Neural crest cell (in vitro differentiated cells): Measurements from ENCODE around the gene LAMC1. TPM values are rescaled to one million over a fixed set of nuclear protein-coding genes. Genes with fewer than 3 reads are reported as not detected.

ENCODE experiments used
- DNase-seq: peaks from one replicate; pipeline ENCODE4 v3.0.0; 2021; ENCODE audit warnings: low read depth, mixed read lengths, low spot score
- H3K27ac Mint-ChIP-seq: one replicate; pipeline ENCODE4 v1.8.0; 2021; ENCODE audit warnings: mild to moderate bottlenecking, mixed read lengths; ENCODE audit not compliant: unreplicated experiment
- H3K27me3 Mint-ChIP-seq: 2 replicates; pipeline ENCODE4 v1.8.0; 2021; ENCODE audit warnings: low read depth, mild to moderate bottlenecking, mixed read lengths
- H3K36me3 Mint-ChIP-seq: 2 replicates; pipeline ENCODE4 v1.8.0; 2021; ENCODE audit warnings: low read depth, mild to moderate bottlenecking, mixed read lengths
- H3K4me1 Mint-ChIP-seq: 2 replicates; pipeline ENCODE4 v1.8.0; 2021; ENCODE audit warnings: mixed read lengths
- H3K4me3 Mint-ChIP-seq: one replicate; pipeline ENCODE4 v1.8.0; 2021; ENCODE audit warnings: mild to moderate bottlenecking, mixed read lengths
- H3K9me3 Mint-ChIP-seq: 2 replicates; pipeline ENCODE4 v1.8.0; 2021; ENCODE audit warnings: mixed read lengths
- CTCF ChIP-seq: fragments of 200-600 bp; sonication (generic); conservative IDR thresholded peaks from 2 replicates; pipeline ENCODE4 v1.5.0; 2021; ENCODE audit warnings: antibody characterized with exemption, mild to moderate bottlenecking
- total RNA-seq: library from RNA; stranded (reverse); gene quantifications from 2 replicates; pipeline ENCODE4 v1.2.1, GENCODE V29; 2021

LAMC1 gene
- total RNA-seq, 1 donor from 2014 or later = 82.0 TPM

- TF ChIP-seq CTCF = no peak
- peaks cover 4% of the 10 kb centered on the region for H3K36me3 Mint-ChIP-seq
- no peak overlapping the region for H3K27ac Mint-ChIP-seq
- H3K4me3 Mint-ChIP-seq = no peak overlapping the region
- H3K9me3 Mint-ChIP-seq = no peaks in the 10 kb centered on the region
- no peaks in the 10 kb centered on the region for H3K27me3 Mint-ChIP-seq
- H3K4me1 Mint-ChIP-seq = peaks cover 29% of the 10 kb centered on the region
- no peak for DNase-seq
These were observed 51.0 kb downstream of the LAMC1 start for GRCh38 chr1:183074215-183074614.

GRCh38 chr1:183075861-183076260 is 52.6 kb downstream of the LAMC1 start:
- Mint-ChIP-seq H3K4me3 (no peak overlapping the region), H3K9me3 (no peaks in the 10 kb centered on the region), H3K27ac (no peak overlapping the region), H3K36me3 (peaks cover 4% of the 10 kb centered on the region), H3K4me1 (peaks cover 30% of the 10 kb centered on the region), H3K27me3 (no peaks in the 10 kb centered on the region)
- DNase-seq = no peak
- TF ChIP-seq CTCF = no peak

GRCh38 chr1:183077097-183077496 is 53.9 kb downstream of the LAMC1 start:
- Mint-ChIP-seq H3K4me1 (peaks cover 24% of the 10 kb centered on the region), H3K36me3 (peaks cover 4% of the 10 kb centered on the region), H3K27me3 (no peaks in the 10 kb centered on the region), H3K9me3 (no peaks in the 10 kb centered on the region), H3K4me3 (no peak overlapping the region), H3K27ac (no peak overlapping the region)
- no peak for TF ChIP-seq CTCF
- no peak for DNase-seq

DNA sequence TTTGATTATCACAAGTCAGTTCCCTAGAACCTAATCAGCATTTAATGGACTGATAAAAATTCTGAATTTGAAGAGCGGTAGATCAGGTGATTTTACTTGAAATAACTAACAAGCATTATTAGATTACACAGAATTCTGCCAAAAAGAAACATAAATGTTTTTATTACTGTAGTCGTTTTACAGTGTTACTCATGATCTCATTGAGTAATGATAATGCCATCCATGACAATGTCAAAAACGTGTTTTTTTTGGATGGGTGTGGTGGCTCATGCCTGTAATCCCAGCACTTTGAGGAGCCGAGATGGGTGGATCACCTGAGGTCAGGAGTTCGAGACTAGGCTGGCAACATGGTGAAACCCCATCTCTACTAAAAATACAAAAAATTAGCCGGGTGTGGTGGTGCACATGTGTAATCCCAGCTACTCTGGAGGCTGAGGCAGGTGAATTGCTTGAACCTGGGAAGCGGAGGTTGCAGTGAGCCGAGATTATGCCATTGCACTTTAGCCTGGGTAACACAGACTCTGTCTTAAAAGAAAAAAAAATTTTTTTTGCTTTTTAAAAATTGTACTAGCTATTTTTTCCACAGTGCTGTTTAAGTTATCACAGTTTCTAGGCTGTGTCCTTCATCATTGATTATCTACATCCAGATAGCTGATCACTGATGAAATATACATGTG is 56.6 kb downstream of the LAMC1 start:
- H3K4me1 Mint-ChIP-seq = peaks cover 32% of the 10 kb centered on the region
- no peaks in the 10 kb centered on the region for H3K36me3 Mint-ChIP-seq
- H3K27ac Mint-ChIP-seq = no peak overlapping the region
- no peak for DNase-seq
- no peaks in the 10 kb centered on the region for H3K27me3 Mint-ChIP-seq
- H3K4me3 Mint-ChIP-seq = no peak overlapping the region
- TF ChIP-seq CTCF = no peak
- H3K9me3 Mint-ChIP-seq = no peaks in the 10 kb centered on the region

DNA sequence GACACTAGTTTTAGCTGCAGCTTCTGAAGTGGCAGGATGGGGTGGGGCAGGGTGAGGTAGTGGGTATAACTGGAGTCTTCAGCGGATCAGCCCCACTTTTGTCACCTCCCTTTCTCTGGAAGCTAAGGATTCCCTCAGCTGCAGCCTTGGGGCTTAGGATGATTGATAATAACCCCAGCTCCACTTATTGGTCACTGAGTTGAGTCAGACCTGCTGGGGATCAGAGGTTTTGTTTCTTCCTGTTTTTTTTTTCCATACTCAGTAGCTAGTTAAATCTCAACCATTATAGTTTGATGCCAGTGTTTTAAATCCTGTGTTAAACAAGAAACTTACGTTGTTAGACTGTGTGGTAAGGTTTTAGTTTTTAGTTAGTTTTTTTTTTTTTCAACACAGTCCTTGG is 57.2 kb downstream of the LAMC1 start:
- no peak for TF ChIP-seq CTCF
- no peaks in the 10 kb centered on the region for H3K36me3 Mint-ChIP-seq
- no peak for DNase-seq
- no peak overlapping the region for H3K27ac Mint-ChIP-seq
- H3K9me3 Mint-ChIP-seq = no peaks in the 10 kb centered on the region
- no peak overlapping the region for H3K4me3 Mint-ChIP-seq
- no peaks in the 10 kb centered on the region for H3K27me3 Mint-ChIP-seq
- H3K4me1 Mint-ChIP-seq = peaks cover 32% of the 10 kb centered on the region
